Trophoblast cell (in vitro differentiated cells and primary cell): ENCODE results near the gene GNA15.

Experiments
- DNase-seq, 2 donors: peaks; one replicate each; pipeline ENCODE4 v3.0.0-alpha.2; 2016
- H2AFZ ChIP-seq: 2 replicates; pipeline ENCODE4 v1.6.1; 2013; ENCODE audit warnings: low read length, moderate library complexity, mild to moderate bottlenecking; ENCODE audit not compliant: insufficient read depth, poor library complexity
- H2AK5ac ChIP-seq: 2 replicates; pipeline ENCODE4 v1.6.1; 2013; ENCODE audit warnings: mild to moderate bottlenecking, low read length
- H2BK120ac ChIP-seq: 2 replicates; pipeline ENCODE4 v1.6.1; 2013; ENCODE audit warnings: low read length, mild to moderate bottlenecking, moderate library complexity; ENCODE audit not compliant: insufficient read depth, poor library complexity
- H2BK12ac ChIP-seq: 2 replicates; pipeline ENCODE4 v1.6.1; 2013; ENCODE audit warnings: mild to moderate bottlenecking, low read length, moderate library complexity
- H2BK5ac ChIP-seq: 2 replicates; pipeline ENCODE4 v1.6.1; 2013; ENCODE audit warnings: low read length, low read depth, moderate library complexity, mild to moderate bottlenecking; ENCODE audit not compliant: poor library complexity
- H3K14ac ChIP-seq: 2 replicates; pipeline ENCODE4 v1.6.1; 2013; ENCODE audit warnings: mild to moderate bottlenecking, low read length
- H3K18ac ChIP-seq: 2 replicates; pipeline ENCODE4 v1.6.1; 2013; ENCODE audit warnings: mild to moderate bottlenecking, low read length
- H3K23ac ChIP-seq: 2 replicates; pipeline ENCODE4 v1.6.1; 2013; ENCODE audit warnings: low read length
- H3K27ac ChIP-seq: 2 replicates; pipeline ENCODE4 v1.5.1; 2013; ENCODE audit warnings: low read depth, mild to moderate bottlenecking, inconsistent platforms, low read length, moderate library complexity
- H3K27me3 ChIP-seq: 2 replicates; pipeline ENCODE4 v1.6.1; 2013; ENCODE audit warnings: inconsistent platforms, mild to moderate bottlenecking, low read length, moderate library complexity; ENCODE audit not compliant: insufficient read depth
- H3K36me3 ChIP-seq, 2 experiments: 1 replicate in 1 of 2; 2 replicates in 1 of 2; pipeline ENCODE4 v1.6.1; 2013; ENCODE audit warnings: low read length in 2 of 2, mild to moderate bottlenecking in 2 of 2, moderate library complexity in 1 of 2; ENCODE audit not compliant: insufficient read depth in 2 of 2, control insufficient read depth in 1 of 2
- H3K4ac ChIP-seq: 2 replicates; pipeline ENCODE4 v1.6.1; 2013; ENCODE audit warnings: low read depth, mild to moderate bottlenecking, low read length, moderate library complexity
- H3K4me1 ChIP-seq, 2 experiments: 1 replicate in 1 of 2; 2 replicates in 1 of 2; pipeline ENCODE4 v1.6.1; 2013; ENCODE audit warnings: low read length in 2 of 2, mild to moderate bottlenecking in 2 of 2, moderate library complexity in 1 of 2; ENCODE audit not compliant: insufficient read depth in 2 of 2, control insufficient read depth in 1 of 2
- H3K4me2 ChIP-seq: 2 replicates; pipeline ENCODE4 v1.6.1; 2013; ENCODE audit warnings: inconsistent platforms, mild to moderate bottlenecking, low read length, moderate library complexity
- H3K4me3 ChIP-seq: 2 replicates; pipeline ENCODE4 v1.5.1; 2013; ENCODE audit warnings: mild to moderate bottlenecking, low read depth, low read length, inconsistent platforms
- H3K79me1 ChIP-seq: one replicate; pipeline ENCODE4 v1.6.1; 2013; ENCODE audit warnings: low read length
- H3K79me2 ChIP-seq: 2 replicates; pipeline ENCODE4 v1.6.1; 2013; ENCODE audit warnings: low read length, mild to moderate bottlenecking; ENCODE audit not compliant: control insufficient read depth, insufficient read depth, poor library complexity
- H3K9ac ChIP-seq: 2 replicates; pipeline ENCODE4 v1.6.1; 2013; ENCODE audit warnings: mild to moderate bottlenecking, low read length
- H3K9me3 ChIP-seq: 2 replicates; pipeline ENCODE4 v1.6.1; 2013; ENCODE audit warnings: low read depth, mild to moderate bottlenecking, control low read depth, inconsistent platforms, low read length; ENCODE audit not compliant: insufficient read depth
- H4K12ac ChIP-seq: 2 replicates; pipeline ENCODE4 v1.6.1; 2013; ENCODE audit warnings: low read depth, mild to moderate bottlenecking, low read length, moderate library complexity
- H4K8ac ChIP-seq: 2 replicates; pipeline ENCODE4 v1.6.1; 2013; ENCODE audit warnings: low read depth, mild to moderate bottlenecking, low read length, moderate library complexity
- H4K91ac ChIP-seq: one replicate; pipeline ENCODE4 v1.6.1; 2013; ENCODE audit warnings: low read depth, mild to moderate bottlenecking, low read length, moderate library complexity
- WGBS: extraction: QIAGEN DNeasy Blood & Tissue Kit; methylation state at CpG from one replicate; pipeline ENCODE4 v1.1.7; 2013; ENCODE audit warnings: missing lambda C conversion rate; ENCODE audit not compliant: insufficient read length, insufficient coverage; ENCODE audit errors: extremely low coverage; 5-methylcytosine and 5-hydroxymethylcytosine counted together

The GNA15 gene

DNA sequence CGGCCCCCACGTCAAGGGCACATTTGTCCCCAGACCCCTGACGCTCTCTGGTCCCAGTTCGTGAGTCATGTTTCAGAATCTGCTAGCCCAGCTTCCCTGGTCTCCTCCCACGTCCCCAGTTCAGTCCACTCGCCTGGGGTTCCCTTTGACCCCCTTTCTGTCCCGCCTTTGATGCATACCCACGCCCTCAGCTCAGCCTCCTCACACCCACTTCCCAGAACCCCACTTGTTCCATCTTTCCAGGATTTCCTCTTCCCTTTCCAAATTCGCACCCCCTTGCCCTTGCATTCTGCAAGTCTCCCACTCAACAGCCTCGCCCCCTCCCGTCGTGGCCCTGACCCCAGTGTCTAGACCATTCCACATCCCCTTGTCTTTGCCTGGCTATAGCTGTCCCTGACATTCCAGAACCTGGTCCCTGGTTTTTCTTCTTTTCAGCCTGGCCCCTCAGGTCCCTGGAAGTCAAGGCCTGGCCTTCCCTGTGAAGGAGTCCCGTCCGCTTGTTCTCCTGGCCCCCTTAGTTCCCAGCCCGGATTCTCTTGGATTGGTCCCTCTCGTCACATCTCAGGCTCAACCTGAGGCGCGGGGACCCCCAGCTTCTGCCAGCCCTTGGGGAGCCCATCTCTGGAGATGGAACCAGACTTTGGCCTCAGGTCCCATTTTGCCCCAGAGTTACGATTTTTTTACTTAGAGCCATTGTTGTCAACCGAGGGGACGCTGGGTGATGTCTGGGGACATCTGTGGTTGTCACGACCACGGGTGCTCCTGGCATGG lies 51.2 kb downstream of the GNA15 start:
- no CpG with 5 or more reads among the region's 23 CpGs for WGBS

DNA sequence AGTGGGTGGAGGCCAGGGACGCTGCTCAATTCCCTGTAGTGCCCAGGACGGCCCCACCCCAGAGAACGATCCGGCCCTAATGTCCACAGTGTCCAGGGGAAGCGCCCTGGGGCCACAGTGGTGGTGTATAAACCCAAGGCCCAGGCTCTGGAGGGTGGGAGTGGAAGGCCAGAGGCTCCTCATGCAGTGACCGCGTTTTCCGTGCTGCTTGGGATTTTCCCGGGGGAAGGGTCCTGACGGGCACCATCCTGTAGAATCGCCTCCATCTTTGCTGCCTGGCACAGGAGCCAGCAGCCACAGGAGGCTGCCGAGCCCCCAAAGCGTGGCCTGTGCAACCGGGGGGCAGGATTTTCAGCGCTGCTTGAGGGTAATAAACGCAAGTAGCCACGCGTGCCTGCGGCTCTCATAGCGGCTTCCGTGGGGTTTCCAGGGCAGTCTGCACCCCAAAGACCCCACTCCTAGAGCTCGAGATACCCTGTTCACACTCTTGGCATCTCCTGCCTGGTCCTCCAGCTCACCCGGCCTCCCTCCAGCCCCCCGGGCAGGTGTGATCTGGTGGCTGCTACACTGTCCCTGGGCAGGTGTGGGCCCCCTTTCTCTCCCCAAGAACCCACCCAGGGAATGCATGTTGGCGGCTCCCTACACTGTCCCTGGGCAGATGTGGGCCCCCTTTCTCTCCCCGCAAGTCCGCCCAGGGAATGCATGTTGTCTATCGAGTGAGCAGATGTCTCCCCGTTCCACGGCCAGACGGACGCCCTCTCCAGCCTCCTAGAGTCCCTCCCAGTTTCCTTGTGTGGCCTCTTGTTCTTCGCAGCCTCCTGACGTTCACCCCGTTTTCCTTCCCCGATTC lies 52.1 kb downstream of the GNA15 start:
- Histone ChIP-seq H2AK5ac (no peak overlapping the region), H3K14ac (no peak overlapping the region), H2BK120ac (no peak overlapping the region), H3K36me3 (peaks cover 16 to 18% of the 10 kb centered on the region in 2 experiments), H3K18ac (no peak overlapping the region), H3K27me3 (no peaks in the 10 kb centered on the region), H3K23ac (no peak overlapping the region), H3K4me1 (peaks cover 11 to 15% of the 10 kb centered on the region in 2 experiments), H3K4ac (peak overlapping the region; percentile 89), H3K9me3 (no peaks in the 10 kb centered on the region), H4K8ac (no peak overlapping the region), H3K4me3 (no peak overlapping the region), H2AFZ (no peak overlapping the region), H2BK5ac (no peak overlapping the region), H4K12ac (no peak overlapping the region), H3K4me2 (no peak overlapping the region), H4K91ac (no peak overlapping the region), H2BK12ac (no peak overlapping the region), H3K9ac (no peak overlapping the region), H3K79me1 (peaks cover 6% of the 10 kb centered on the region), H3K79me2 (peaks cover 16% of the 10 kb centered on the region), H3K27ac (no peak overlapping the region)
- no CpG with 5 or more reads among the region's 36 CpGs for WGBS
- no peak for DNase-seq

More for the DNA sequence above, 51.2 kb downstream of the GNA15 start:
- Histone ChIP-seq H4K91ac (no peak overlapping the region), H3K14ac (no peak overlapping the region), H3K4me2 (peak overlapping the region; percentile 85), H4K12ac (peak overlapping the region; percentile 37), H3K27ac (no peak overlapping the region), H3K4me3 (peak overlapping the region; percentile 96), H3K4me1 (peaks cover 11 to 15% of the 10 kb centered on the region in 2 experiments), H3K27me3 (no peaks in the 10 kb centered on the region), H3K36me3 (peaks cover 10 to 14% of the 10 kb centered on the region in 2 experiments), H3K4ac (peak overlapping the region; percentile 89), H3K9me3 (no peaks in the 10 kb centered on the region), H4K8ac (no peak overlapping the region), H3K23ac (no peak overlapping the region), H2AFZ (no peak overlapping the region), H2AK5ac (no peak overlapping the region), H2BK12ac (no peak overlapping the region), H2BK5ac (no peak overlapping the region), H3K9ac (peak overlapping the region; percentile 26), H3K79me2 (peaks cover 16% of the 10 kb centered on the region), H3K79me1 (peaks cover 6% of the 10 kb centered on the region), H3K18ac (no peak overlapping the region), H2BK120ac (no peak overlapping the region)
- DNase-seq = no peak

DNA sequence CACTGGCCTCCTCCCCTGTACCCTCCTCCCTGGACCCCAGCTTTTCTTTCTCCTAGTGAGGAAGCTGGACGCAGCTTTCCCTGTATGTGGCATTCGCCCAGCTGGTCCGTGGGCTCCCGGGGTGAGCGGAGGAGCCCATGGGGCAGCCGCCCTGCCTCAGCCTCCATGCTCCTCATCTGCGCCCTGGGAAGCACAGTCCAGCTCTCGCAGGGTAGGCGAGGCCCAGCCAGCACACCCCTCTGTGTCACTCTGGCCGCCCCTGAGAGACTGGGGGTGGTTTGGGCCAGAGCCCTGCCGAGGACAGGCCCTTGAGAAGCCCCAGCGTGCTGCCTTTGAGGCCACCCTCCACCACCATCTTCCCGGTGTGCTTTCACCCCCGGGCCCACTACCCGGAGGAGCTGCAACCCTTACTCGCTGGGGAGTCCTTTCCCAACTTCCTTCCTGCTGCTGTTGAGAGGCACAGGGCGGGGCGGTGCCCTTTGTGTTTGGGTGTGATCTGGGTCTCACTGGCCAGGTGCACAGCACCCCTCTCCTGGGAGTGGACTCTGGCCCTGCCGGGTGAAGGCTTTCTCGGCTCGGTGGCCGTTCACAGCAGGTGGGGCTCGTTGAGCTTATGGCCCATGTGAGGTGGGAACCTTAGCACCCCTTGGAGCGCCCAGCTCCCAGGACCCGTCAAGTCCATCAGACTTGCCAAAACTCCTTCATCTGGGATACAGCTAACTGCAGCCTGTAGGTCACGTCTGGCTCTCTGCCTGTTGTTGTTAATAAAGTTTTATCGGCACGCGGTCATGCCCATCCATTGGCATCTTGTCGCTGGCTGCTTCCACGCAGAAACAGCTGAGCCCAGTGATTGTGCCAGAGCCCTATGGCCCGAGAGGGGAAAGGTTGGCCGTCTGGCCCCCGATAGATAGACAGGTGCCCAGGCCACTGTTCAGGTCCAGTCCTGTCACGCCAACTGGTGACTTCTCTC lies 53.1 kb downstream of the GNA15 start:
- Histone ChIP-seq H3K79me2 (peaks cover 16% of the 10 kb centered on the region), H3K4me1 (peaks cover 11 to 15% of the 10 kb centered on the region in 2 experiments), H3K14ac (no peak overlapping the region), H3K27me3 (no peaks in the 10 kb centered on the region), H4K12ac (no peak overlapping the region), H3K23ac (no peak overlapping the region), H3K36me3 (peaks cover 24 to 25% of the 10 kb centered on the region in 2 experiments), H3K18ac (no peak overlapping the region), H3K9ac (no peak overlapping the region), H3K9me3 (no peaks in the 10 kb centered on the region), H2BK12ac (no peak overlapping the region), H2AK5ac (no peak overlapping the region), H2BK120ac (no peak overlapping the region), H4K8ac (no peak overlapping the region), H3K4me2 (no peak overlapping the region), H3K4ac (peak overlapping the region; percentile 44), H2BK5ac (no peak overlapping the region), H3K79me1 (peaks cover 6% of the 10 kb centered on the region), H3K27ac (no peak overlapping the region), H3K4me3 (no peak overlapping the region), H4K91ac (no peak overlapping the region), H2AFZ (no peak overlapping the region)
- no CpG with 5 or more reads among the region's 35 CpGs for WGBS
- no peak for DNase-seq
